CD14-positive monocyte (primary cell): ENCODE results near the gene BACH2. TPM values are rescaled to one million over a fixed set of nuclear protein-coding genes. Genes with fewer than 3 reads are reported as not detected.

Source experiments
- DNase-seq, 3 donors: peaks; one replicate each; pipeline ENCODE4 v3.0.0-alpha.2; 2011 to 2022
- H2AFZ ChIP-seq: 2 replicates; pipeline ENCODE4 v1.6.0; 2012; ENCODE audit warnings: mild to moderate bottlenecking, low read depth, low read length, inconsistent platforms; ENCODE audit not compliant: insufficient read depth, poor library complexity, severe bottlenecking
- H3K27ac ChIP-seq, 2 donors: 1 replicate in 1 of 2; 2 replicates in 1 of 2; pipeline ENCODE4 v1.5.1; 2012 to 2013; ENCODE audit warnings: low read length in 2 of 2, control low read depth in 1 of 2, inconsistent platforms in 1 of 2, low read depth in 1 of 2, mild to moderate bottlenecking in 1 of 2
- H3K27me3 ChIP-seq, 2 donors: one replicate each; pipeline versions ENCODE4 v1.6.0 to v1.6.1; 2011 to 2013; ENCODE audit warnings: low read length in 2 of 2; ENCODE audit not compliant: control insufficient read depth in 2 of 2, insufficient read depth in 2 of 2
- H3K36me3 ChIP-seq, 2 donors: replicated peaks in 1 of 2; 1 replicate in 1 of 2; 2 replicates in 1 of 2; pipeline versions ENCODE4 v1.5.1 to v1.6.1; 2012 to 2013; ENCODE audit warnings: low read length in 2 of 2, control low read depth in 1 of 2, inconsistent platforms in 1 of 2, mild to moderate bottlenecking in 1 of 2; ENCODE audit not compliant: insufficient read depth in 2 of 2, control insufficient read depth in 1 of 2
- H3K4me1 ChIP-seq, 2 donors: 1 replicate in 1 of 2; 2 replicates in 1 of 2; pipeline versions ENCODE4 v1.5.1 to v1.6.1; 2012 to 2013; ENCODE audit warnings: low read length in 2 of 2, control low read depth in 1 of 2, inconsistent platforms in 1 of 2, mild to moderate bottlenecking in 1 of 2, moderate library complexity in 1 of 2; ENCODE audit not compliant: insufficient read depth in 2 of 2, control insufficient read depth in 1 of 2
- H3K4me2 ChIP-seq: replicated peaks from 2 replicates; pipeline ENCODE3; 2012; ENCODE audit warnings: low read length, moderate library complexity, mild to moderate bottlenecking; ENCODE audit not compliant: poor library complexity, severe bottlenecking; ENCODE audit errors: extremely low read depth
- H3K4me3 ChIP-seq, 3 experiments: fragments of 200-600 bp in 1 of 3; sonication (generic) in 1 of 3; replicated peaks in 1 of 3; 1 replicate in 2 of 3; 2 replicates in 1 of 3; pipeline ENCODE4 v1.5.1; 2011 to 2013; ENCODE audit warnings: low read length in 3 of 3, mild to moderate bottlenecking in 3 of 3, control low read depth in 2 of 3, low read depth in 2 of 3, inconsistent platforms in 1 of 3, moderate library complexity in 1 of 3
- H3K79me2 ChIP-seq: 2 replicates; pipeline ENCODE4 v1.6.0; 2012; ENCODE audit warnings: mild to moderate bottlenecking, control low read depth, inconsistent platforms, low read length, moderate library complexity; ENCODE audit not compliant: insufficient read depth
- H3K9ac ChIP-seq: 2 replicates; pipeline ENCODE4 v1.6.0; 2017; ENCODE audit warnings: low read length, mild to moderate bottlenecking; ENCODE audit not compliant: insufficient read depth, poor library complexity, severe bottlenecking
- H3K9me3 ChIP-seq, 2 donors: replicated peaks in 1 of 2; 1 replicate in 1 of 2; 2 replicates in 1 of 2; pipeline versions ENCODE4 v1.5.1 to v1.6.1; 2012 to 2013; ENCODE audit warnings: low read length in 2 of 2, control low read depth in 1 of 2; ENCODE audit not compliant: control insufficient read depth in 1 of 2, insufficient read depth in 1 of 2
- H4K20me1 ChIP-seq: 2 replicates; pipeline ENCODE4 v1.6.0; 2012; ENCODE audit warnings: mild to moderate bottlenecking, low read length, control low read depth, moderate library complexity; ENCODE audit not compliant: insufficient read depth
- H3K27ac Mint-ChIP-seq, 7 donors: one replicate each; pipeline ENCODE4 v1.8.0; 2020; ENCODE audit warnings: mild to moderate bottlenecking in 7 of 7, mixed read lengths in 7 of 7, moderate library complexity in 6 of 7, inconsistent platforms in 2 of 7
- H3K27me3 Mint-ChIP-seq, 3 donors: one replicate each; pipeline ENCODE4 v1.8.0; 2021 to 2022; ENCODE audit warnings: low read depth in 3 of 3, mild to moderate bottlenecking in 3 of 3, mixed read lengths in 3 of 3, moderate library complexity in 3 of 3, inconsistent platforms in 1 of 3
- H3K36me3 Mint-ChIP-seq, 2 donors: one replicate each; pipeline ENCODE4 v1.8.0; 2020; ENCODE audit warnings: mixed read lengths in 2 of 2, inconsistent platforms in 1 of 2, mild to moderate bottlenecking in 1 of 2
- H3K4me1 Mint-ChIP-seq: one replicate; pipeline ENCODE4 v1.8.0; 2020; ENCODE audit warnings: mild to moderate bottlenecking, mixed read lengths
- H3K4me3 Mint-ChIP-seq, 2 donors: one replicate each; pipeline ENCODE4 v1.8.0; 2020; ENCODE audit warnings: mild to moderate bottlenecking in 2 of 2, mixed read lengths in 2 of 2, moderate library complexity in 1 of 2
- H3K9me3 Mint-ChIP-seq, 7 donors: one replicate each; pipeline ENCODE4 v1.8.0; 2020 to 2022; ENCODE audit warnings: mixed read lengths in 7 of 7, mild to moderate bottlenecking in 6 of 7, moderate library complexity in 6 of 7, inconsistent platforms in 2 of 7
- CTCF ChIP-seq: fragments of 200-600 bp; IDR thresholded peaks from one replicate; pipeline ENCODE4 v1.8.0; 2022; ENCODE audit warnings: antibody characterized with exemption, mild to moderate bottlenecking
- WGBS: methylation state at CpG from one replicate; pipeline ENCODE4 v1.1.5; 2013; ENCODE audit warnings: missing lambda C conversion rate; ENCODE audit not compliant: insufficient coverage; 5-methylcytosine and 5-hydroxymethylcytosine counted together
- intact Hi-C, 2 donors: fragments of 100-400 bp; cut with micrococcal nuclease; formaldehyde crosslinking; loops; one replicate each; pipeline versions ENCODE4 v1.15.0 to v1.15.1; 2023
- polyA plus RNA-seq, 3 donors: library from polyadenylated mRNA; depleted of rRNA in 1 of 3; unstranded in 2 of 3; stranded (reverse) in 1 of 3; fragments of 300-500 nt in 2 of 3; fragments of >200 nt in 1 of 3; fragmentation: Illumina TruSeq in 2 of 3; gene quantifications; 1 replicate in 2 of 3; 2 replicates in 1 of 3; pipeline ENCODE4 v1.2.3, GENCODE V29; 2012 to 2021

The BACH2 gene
- polyA plus RNA-seq, 3 donors: 0.04 to 0.09 (median 0.05) TPM

GRCh38 chr6:90000864-90001731 lies 295.5 kb downstream of the BACH2 start:
- no peak overlapping the region for H2AFZ ChIP-seq
- H3K9me3 Mint-ChIP-seq: peaks cover 0 to 4% (median 0%) of the 10 kb centered on the region in 7 donors
- no peak for TF ChIP-seq CTCF
- H3K27ac ChIP-seq: no peak overlapping the region
- H3K27me3 ChIP-seq: no peaks in the 10 kb centered on the region
- no peaks in the 10 kb centered on the region for H3K9me3 ChIP-seq
- H3K4me1 Mint-ChIP-seq: peaks cover 6% of the 10 kb centered on the region
- H4K20me1 ChIP-seq: no peaks in the 10 kb centered on the region
- no peak overlapping the region for H3K27ac Mint-ChIP-seq
- H3K9ac ChIP-seq: no peak overlapping the region
- WGBS: no CpG with 5 or more reads among the region's 5 CpGs
- intact Hi-C loops: no loop called here
- no peaks in the 10 kb centered on the region for H3K36me3 ChIP-seq
- DNase-seq: no peak
- peaks cover 7 to 10% of the 10 kb centered on the region in 2 donors for H3K4me1 ChIP-seq
- no peaks in the 10 kb centered on the region for H3K79me2 ChIP-seq
- no peak overlapping the region for H3K4me3 ChIP-seq
- H3K36me3 Mint-ChIP-seq: no peaks in the 10 kb centered on the region
- H3K27me3 Mint-ChIP-seq: no peaks in the 10 kb centered on the region
- H3K4me3 Mint-ChIP-seq: no peak overlapping the region
- H3K4me2 ChIP-seq: no peak overlapping the region

GRCh38 chr6:89999945-90000825 lies 296.5 kb downstream of the BACH2 start:
- Histone ChIP-seq H3K27ac (no peak overlapping the region), H4K20me1 (no peaks in the 10 kb centered on the region), H3K9ac (no peak overlapping the region), H3K9me3 (no peaks in the 10 kb centered on the region), H3K79me2 (no peaks in the 10 kb centered on the region), H3K27me3 (no peaks in the 10 kb centered on the region), H3K4me3 (no peak overlapping the region), H2AFZ (peak overlapping the region; percentile 12), H3K4me2 (no peak overlapping the region), H3K36me3 (no peaks in the 10 kb centered on the region), H3K4me1 (peaks cover 7 to 10% of the 10 kb centered on the region in 2 donors)
- Mint-ChIP-seq H3K27ac (no peak overlapping the region), H3K27me3 (no peaks in the 10 kb centered on the region), H3K9me3 (peaks cover 0 to 4% (median 0%) of the 10 kb centered on the region in 7 donors), H3K4me1 (peaks cover 6% of the 10 kb centered on the region), H3K4me3 (no peak overlapping the region), H3K36me3 (no peaks in the 10 kb centered on the region)
- intact Hi-C loops: no loop called here
- WGBS: 56% methylated on average over 3 of the region's 8 CpGs
- DNase-seq: no peak
- no peak for TF ChIP-seq CTCF
